HL-60/S4 treated with retinoic acid at 250 ng/mL for 4 days and 3 days (cell line): ENCODE measurements around the gene HOXB7.

ENCODE experiments used
- in situ Hi-C: fragments of 300-500 bp; cut with MboI; formaldehyde crosslinking; loops from 2 replicates; pipeline ENCODE4 v1.7.0; 2022; ENCODE audit warnings: low sequenced_read_pairs

HOXB7 gene

DNA sequence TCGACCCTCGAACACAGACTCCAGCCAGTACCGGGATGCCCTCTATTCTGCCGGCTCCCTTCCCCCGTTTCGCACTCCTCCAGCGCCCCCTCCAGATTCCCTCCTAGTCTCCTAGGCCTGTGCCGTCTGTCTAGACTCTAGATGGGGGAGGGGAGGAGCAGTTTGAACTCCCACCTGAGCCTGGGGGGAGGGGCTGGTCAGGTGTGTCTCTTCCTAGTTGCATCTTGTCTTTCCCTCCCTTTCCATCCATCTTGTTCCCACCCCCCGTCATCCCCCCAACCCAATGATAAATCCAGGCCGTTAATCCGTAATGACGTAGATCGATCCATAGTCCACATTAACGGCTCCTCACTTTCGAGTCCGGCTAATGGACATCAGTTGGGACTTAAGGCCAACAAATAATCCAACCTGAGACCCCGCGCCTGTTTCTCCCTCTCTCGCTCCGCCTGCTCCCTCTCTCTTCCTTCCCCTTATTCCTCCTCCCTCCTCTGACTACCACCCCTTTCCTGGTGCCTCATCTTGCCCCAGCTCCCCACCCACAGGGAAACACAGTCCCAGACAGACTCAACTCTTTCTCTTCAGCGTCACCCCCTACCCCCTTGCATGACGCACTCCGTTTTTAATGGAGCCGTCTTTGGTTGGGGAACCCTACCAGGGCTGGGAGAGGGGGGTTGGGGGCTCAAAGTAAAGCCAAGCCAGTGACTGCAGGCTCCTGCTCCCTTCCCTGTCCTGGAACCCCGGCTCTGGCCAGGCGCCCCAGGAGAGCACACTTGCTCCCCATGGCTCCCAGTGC is 13.9 kb downstream of the HOXB7 start:
- in situ Hi-C loops = no loop called here

DNA sequence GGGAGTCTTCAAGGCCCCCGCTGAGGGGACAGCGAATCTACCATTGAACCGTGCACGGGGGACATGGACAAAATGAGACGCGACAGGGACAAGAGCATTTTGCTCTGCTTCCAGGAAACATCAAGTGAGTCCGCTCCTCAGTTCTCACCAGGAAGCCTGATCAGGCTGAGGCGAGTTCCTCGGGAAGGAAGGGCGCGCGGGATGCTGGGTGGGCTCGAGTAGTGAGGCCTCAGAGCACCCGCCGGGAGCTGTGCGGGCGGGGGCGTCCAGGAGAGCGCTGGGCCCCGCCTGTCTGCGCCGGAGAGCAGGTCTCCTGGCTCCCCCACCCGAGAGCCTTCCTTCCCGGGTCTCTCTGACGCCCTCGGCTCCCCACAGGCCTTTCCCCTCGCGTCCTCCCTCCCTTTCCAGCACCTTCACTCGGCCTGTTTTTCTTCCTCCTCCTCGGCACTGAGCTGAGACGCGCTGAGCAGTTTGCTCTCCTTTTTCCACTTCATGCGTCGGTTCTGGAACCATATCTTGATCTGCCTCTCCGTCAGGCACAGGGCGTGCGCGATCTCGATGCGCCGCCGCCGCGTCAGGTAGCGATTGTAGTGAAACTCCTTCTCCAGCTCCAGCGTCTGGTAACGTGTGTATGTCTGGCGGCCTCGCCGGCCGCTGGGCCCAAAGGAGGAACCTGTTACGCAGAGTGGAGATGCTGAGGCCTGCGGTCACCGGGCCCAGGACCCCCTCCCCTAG is 14.7 kb downstream of the HOXB7 start:
- in situ Hi-C loops = no loop called here

DNA sequence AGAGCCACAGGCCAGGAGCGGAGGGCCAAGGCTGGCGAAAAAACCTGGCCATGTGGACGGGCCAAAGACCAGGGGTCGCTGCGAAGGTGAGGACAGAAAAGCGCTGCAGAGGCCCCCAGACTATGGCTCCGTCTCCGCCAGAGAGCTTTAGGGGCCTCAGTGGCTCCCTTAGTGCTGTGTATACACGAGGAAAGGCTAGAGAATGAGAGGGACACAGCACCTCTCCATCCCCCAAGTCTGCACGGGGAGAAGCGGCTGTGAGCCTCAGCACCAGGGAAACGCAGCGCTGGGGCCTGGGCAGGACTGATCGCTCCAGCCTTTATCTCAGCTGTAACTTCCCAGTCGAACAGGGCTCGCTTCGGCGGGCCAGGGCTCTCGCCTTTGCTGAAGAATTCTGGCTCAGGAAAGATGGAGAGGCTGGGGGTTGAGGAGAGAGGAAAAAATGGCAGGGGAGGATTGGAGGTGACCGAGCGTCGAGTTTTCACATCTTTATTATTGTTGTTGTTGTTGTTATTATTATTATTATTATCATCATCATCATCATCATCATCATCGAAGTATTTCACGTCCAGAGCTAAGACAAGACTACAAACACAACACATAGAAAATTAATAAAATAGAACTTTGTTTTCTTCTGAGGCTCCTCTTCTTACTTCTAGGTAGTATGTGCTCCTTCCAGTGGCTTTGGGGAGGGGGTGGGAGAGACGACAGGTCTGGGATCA is 15.4 kb downstream of the HOXB7 start:
- in situ Hi-C loops = no loop called here

DNA sequence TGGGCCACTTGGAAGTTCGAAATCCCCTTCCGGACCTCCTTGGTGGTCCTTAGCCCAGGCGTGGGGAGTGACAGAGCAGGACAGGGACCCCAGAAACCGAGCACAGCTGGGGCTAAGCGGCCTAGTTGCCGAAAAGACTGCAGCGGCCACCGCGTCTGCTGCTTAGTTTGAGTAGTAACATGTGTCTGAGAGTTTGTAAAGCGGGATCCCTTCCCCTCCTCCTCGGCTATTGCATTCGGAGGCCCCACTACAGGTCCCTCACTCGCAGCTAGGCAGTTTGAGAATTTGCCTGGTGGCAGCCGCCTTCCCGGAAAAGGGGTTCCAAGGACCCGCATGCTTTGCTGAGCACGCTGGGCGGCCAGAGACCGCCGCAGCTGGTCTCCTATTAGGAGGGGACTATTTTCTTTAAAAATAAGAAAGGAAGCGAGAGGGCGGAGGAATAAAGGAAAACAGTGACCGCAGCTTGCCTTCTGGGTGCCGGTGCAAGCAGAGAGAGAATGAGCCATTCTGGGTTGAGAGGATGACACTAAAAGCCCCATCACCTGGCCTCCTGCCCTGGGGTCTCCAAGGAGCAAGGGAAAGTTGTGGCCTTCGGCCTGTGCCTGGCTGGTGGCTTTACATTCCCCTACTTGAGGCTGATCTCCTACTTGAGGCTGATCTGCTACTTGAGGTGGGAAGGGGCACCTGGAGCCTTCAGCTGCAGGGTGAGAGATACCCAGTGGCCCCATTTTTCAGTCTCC is 16.1 kb downstream of the HOXB7 start:
- in situ Hi-C loops = no loop called here

DNA sequence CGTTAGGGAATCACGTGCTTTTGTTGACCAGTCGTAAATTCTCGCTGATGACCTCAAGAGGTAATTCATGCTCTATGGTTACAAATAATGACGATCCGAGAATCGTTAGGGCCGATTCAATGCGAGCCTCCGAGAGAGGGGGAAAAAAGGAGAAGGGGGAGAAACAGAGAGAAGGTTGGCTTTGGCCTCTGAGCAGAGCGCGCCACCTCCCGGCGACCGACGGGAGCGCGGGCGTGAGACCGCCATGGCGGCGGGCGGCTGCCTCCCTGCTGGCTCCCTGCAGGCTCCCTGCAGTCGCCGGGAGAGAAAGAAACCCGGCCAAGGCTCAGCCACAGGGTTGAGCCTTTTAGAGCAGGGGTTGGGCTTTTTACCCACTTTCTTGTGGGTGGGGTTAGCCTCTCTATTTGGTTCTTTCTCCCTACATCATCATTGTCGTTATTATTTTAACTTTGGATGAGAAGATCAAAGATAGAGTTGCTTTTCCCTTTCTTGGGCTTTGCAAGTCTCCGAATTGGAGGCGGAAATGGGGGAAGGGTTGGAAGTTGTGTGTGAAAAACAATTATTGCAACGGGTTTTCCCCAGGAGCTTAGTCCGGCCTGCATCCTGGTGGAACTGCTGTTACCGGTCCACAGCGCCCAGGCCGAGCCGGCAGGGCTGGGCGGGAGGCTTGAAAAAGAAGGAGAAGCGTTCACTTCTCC is 16.8 kb downstream of the HOXB7 start:
- in situ Hi-C loops = no loop called here

DNA sequence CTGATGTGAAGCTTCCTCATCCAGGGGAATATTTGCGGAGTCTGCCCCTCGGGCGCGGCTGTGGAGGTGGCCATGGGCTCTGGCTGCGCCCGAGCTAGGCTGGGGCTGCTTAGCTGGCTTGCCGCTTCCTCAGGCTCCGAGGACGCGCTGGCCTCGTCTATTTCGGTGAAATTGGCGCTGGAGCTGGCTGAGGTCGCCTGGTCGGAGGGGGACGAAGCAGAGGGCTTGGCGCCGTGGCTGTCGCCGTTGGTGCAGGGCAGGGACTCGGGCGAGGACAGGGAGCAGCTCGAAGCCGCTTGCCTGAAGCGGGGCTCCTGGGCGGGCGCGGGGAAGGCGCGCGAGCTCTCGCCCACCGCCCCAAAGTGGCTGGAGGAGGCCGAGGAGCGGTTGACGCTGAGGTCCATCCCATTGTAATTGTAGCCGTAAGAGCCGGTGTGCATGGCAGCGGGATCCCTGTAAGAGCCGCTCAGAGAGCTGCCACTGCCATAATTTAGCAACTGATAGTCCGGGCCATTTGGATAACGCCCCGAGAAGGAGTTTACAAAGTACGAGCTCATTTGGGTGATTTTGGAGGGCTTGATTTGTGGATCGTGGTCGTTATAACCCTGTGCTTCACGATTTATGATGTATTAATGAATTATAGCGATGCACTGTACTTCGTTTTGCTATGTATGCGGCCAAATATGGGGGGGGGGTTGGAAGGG is 17.5 kb downstream of the HOXB7 start, which contains the start of gene HOXB5:
Gene HOXB5, minus strand, starts transcription at position 654 of the 704 bp plus-strand sequence. Its CDS starts 97 bp downstream, at position 557.
- in situ Hi-C loops = no loop called here

DNA sequence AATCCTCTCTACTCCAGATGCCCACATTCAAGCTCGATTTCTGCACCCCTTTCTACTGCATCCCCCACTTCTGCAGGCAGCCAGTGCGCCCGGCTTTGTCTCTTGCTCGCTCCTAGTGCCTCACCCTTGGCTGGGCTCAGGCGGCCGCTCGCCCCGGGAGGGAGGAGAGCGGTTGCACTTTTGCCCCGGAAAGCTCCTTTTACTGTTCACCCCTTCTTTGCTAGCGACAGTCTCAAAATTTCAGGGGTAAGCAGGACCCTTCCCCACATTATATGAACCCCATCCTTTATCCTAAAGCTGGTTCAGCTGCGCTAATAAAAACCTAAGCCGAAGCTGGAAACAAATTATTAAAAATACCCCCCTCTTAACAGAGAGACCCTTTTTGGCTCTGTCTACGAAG is 18.2 kb downstream of the HOXB7 start:
- in situ Hi-C loops = no loop called here

DNA sequence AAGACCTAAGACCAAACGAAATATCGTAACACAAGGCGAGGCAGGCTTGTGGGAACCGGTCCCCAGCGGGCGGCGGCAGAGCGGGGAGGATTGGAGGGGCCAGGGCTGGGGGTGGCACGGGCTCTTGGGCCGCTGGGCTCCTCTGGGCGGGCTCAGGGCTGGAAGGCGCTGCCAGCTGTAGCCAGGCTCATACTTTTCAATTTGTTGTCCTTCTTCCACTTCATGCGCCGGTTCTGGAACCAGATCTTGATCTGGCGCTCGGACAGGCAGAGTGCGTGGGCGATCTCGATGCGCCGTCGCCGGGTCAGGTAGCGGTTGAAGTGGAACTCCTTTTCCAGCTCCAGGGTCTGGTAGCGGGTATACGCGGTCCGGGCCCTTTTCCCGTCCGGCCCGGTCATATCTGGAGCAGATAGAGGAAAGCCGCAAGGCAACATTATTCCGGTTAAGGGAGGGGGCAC is 18.7 kb downstream of the HOXB7 start:
- in situ Hi-C loops = no loop called here

DNA sequence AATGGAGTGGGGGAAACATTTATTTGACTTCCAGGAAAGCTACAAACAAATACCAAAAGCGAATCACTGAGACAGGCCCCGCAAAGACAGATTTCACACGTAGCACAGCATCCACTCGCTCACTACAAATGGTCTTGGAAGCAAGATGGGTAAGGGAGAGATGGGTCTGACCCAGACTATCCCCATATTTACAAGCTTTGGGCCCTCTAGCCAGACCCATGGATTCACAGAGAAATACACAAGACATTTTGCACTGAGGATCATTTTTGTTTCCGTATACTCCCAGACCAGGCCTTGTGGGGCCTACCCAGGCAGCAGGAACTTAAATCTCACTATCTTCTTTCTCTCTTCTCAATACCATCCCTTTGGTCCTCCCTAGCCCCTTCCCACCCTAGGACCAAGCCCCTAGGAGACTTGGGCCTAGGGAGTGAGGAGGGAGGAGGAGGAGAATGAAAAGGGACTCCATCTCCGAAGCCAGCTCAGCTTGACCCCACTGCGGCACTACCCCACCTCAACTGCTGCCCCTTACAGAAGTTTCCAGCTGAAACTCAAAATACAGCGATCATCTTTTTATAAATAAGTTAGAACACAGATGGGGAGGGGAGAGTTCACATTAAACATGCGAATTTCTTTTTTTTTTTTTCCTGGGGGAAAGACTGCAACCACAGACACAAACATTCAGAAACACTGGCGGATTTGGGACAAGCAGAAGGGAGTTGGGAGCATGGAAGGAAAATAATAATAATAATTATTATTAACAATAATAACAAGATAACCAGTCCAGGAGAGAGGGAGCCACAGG is 19.4 kb downstream of the HOXB7 start:
- in situ Hi-C loops = no loop called here

DNA sequence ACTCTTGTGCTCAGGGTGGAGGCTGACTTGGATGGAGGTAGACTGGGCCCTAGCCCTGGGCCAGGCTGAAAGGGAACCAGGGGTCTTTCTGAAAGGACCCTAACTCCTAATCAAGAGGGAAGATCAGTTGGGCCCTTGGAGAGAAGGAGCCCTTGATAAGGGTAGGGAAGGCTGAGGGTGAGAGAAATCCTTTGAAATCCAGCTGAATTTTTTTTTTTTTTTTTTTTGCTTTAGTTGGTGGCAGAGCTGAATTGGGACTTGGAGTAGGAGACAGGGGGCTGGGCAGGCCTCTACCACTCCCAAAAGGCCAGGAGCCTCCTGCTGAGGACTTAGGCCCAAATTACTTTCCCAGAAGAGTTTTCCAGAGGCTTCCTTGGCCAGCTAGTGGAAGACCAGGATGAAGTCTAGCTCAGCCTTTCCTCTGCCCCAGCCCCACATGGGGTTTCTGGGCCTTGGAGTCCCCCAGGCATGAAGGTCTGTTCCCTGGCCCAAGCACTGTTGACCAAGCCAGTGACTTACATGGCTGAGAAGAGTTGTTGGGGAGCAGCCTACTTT is 20.1 kb downstream of the HOXB7 start:
- in situ Hi-C loops = no loop called here

DNA sequence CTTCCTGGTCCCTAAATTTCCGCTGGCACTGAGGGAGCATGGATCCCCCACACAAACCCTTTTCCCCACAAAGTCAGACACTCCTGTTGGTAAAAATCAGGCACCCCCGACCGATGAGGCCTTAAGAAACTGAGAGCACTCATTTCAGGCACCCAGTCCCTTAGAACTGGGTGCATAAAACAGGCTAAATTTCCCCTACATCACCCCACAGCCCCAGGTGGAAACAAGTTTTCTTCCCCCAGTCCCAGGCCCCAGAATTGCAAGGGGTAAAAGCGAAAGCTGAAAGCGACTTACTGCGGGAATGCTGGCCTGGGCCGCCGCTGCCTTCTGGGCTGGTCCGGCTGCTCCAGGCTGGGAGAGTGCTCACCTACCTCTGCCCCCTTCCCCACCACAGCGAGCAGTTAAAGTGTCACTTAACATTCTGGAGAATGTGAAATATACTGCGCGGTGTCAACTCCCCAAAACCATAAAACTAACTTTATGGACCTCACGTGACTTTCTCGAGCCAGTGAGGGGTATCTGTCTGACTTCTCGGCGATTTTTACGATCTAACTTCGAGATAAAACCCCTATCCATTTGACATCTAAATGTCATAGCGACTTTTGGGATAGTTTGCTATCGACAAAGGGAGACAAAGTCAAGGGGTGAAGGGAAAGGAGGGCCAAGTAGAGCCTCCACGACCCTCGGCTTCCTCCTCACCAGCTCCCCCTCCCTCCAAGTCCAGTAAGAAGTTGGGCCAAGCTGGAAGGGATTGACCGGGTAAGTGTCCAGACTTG is 20.8 kb downstream of the HOXB7 start, which contains the start of gene HOXB3:
Gene HOXB3, minus strand, starts transcription at position 411 of the 776 bp plus-strand sequence. CDS start 37,767 bp downstream, outside the sequence.
- in situ Hi-C loops = no loop called here

DNA sequence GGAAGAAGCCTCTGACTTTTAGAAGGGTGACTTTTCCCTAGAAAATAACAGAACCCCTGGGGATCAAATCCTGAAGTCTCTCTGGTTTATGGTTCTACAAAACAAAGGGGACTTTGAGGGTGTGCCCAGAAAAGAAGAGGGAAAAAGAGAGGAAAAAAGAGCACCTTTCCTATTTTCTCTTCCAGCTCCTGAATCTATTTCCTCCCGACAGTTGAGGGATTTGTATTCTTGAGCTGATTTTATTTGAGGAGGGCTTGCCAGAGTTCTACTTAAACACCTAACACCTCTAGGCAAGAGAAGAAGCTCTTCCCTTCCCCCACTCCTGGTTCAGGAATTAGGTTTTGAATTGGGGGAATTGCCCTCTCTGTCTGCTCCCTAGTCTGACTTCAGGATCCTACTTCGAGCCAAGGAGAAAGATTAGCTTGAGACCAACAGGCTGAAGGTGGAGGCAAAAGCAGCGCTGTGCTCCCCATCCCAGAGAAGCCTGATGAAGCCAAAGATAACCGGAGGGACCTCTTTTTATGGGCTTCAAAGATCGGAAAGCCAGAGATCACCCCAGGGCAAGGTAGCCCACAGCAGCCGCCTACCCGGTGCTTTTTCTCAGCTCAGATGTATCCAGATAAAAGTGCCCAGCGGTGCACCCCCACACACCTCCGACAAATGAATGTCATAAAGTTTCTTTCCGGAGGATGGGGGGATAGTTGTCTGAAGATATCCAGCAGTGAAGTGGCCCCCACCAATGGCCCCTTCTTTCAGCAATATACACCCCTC is 21.6 kb downstream of the HOXB7 start:
- in situ Hi-C loops = no loop called here

DNA sequence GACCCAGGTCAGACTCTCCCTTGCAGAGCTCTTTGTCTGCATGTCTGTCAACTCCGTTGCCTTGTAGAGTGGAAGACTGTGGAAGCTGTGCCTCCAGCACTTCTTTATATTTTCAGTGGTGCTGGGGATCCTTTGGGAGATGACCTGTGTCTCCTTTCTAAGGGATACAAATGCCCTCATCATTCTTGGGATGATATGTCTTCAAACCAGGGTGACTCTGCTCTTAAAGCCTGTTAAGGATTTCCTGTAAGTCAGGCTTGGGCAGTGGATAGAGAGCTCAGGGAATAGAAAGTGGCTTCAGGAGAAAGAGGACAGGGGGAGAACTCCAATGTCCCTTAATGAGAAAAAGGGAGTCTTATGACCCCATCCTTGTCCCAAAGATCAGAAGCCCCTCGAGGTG is 22.3 kb downstream of the HOXB7 start:
- in situ Hi-C loops = no loop called here

DNA sequence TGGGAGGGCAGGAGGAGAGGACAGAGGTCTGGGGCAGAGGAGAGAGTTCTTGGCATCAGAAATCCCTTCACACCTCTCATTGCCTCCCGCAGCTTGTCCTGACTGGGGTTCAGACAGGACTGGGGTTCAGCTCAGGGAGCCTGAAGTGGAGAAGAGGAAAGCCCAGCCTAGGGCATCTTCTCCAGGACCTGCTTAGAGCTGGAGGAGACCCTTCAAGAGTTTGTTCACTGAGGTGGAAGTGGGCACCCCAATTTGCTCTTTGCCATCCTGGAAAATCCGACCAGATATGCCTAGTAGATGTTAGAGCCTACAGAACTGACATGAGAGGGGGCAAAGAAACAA is 22.8 kb downstream of the HOXB7 start:
- in situ Hi-C loops = no loop called here

DNA sequence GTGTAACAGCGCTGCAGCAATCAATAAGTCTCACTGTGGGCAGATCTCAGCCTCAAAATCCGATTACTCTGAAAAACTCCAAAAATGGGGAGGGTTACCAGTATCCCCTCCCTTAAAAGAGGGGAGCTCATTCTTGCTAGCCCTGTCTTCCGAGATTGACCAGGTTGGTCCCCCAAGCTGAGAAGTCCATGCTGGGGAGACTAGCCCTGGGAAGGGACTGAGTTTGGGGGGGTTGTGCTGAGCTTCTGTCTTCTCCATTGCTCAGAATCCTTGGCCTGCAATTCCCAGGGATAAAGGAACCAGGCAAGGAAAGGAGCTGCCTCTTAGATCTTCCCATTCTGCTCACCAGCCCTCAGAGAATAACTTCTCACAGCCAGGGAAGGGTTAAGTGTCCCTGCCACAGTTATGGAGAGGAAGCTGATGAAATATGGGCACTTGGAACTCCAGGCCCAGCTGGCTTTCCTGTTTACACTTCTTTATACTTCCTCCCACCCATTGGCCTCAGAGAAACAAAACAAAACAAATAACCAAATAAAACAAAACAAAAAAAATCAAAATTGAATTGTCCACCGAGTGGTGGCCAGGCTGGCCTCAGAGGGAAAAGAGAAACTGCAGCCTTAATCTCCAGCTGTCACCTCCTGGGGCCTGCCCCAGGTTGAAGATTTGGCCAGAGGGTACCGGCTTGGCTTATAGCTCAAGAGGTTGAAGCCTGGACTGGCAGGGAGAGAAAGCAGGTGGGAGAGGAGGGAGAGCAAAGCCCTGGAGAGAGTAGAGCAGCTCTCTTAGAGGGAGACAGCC is 23.3 kb downstream of the HOXB7 start:
- in situ Hi-C loops = no loop called here
